ENCODE measurements around the gene ABTB2. TPM values are rescaled to one million over a fixed set of nuclear protein-coding genes. Genes with fewer than 3 reads are reported as not detected.

The ABTB2 gene
- total and polyA plus RNA-seq, 10 of the 15 experiments (the other 5 are each of a cell fraction or from before 2014, with no cell fraction given): 0.13 to 2.1 (median 0.72) TPM

- no peaks in the 10 kb centered on the region for H3K9me3 ChIP-seq (replicated peaks; ENCODE audit: control insufficient read depth, insufficient read depth, low read length)
- ATAC-seq: no peak
- RAD21 ChIA-PET (ENCODE audit: unreplicated experiment): interaction anchor here (1.3 kb wide), 1 partner anchor 41 kb away, joined by 3 read pairs; no protein-coding TSS in a partner anchor
- H3K4me2 ChIP-seq (ENCODE audit: control insufficient read depth, insufficient read depth): no peak overlapping the region
- H3K79me2 ChIP-seq (ENCODE audit: control insufficient read depth, insufficient read depth, low read length): no peaks in the 10 kb centered on the region; the same call in 1 of the 2 replicates
- DNase-seq (ENCODE audit: low read depth, low spot score): no peak
- H3K4me1 ChIP-seq (ENCODE audit: control insufficient read depth, insufficient read depth, low read length): peaks cover 15% of the 10 kb centered on the region; the same call in 1 of the 2 replicates
- FAIRE-seq: no peak
- no peak overlapping the region for H3K4me3 ChIP-seq
- no TSS peak for BruUV-seq (replicated peaks)
- TF ChIP-seq NR2F1 (conservative IDR thresholded peaks at IDR 0.05): no peak
- no peak for TF ChIP-seq ASH2L (IDR thresholded peaks at IDR 0.05; ENCODE audit: borderline replicate concordance, low read depth)
- TF ChIP-seq BCL11A (IDR thresholded peaks at IDR 0.05; ENCODE audit: low read depth, low read length): no peak
- TF ChIP-seq KAT2A (conservative IDR thresholded peaks at IDR 0.05; ENCODE audit: control insufficient read depth, low read depth, low read length): no peak
- TF ChIP-seq CBX5 (IDR thresholded peaks at IDR 0.05; ENCODE audit: low read depth): no peak
- no peak for TF ChIP-seq MTA2 (IDR thresholded peaks at IDR 0.05; ENCODE audit: low read depth)
- no peak for TF ChIP-seq RELB (IDR thresholded peaks at IDR 0.05; ENCODE audit: low read depth)
- TF ChIP-seq ZNF24 (IDR thresholded peaks at IDR 0.05): no peak
- TF ChIP-seq IKZF1 (conservative IDR thresholded peaks at IDR 0.05): no peak
- TF ChIP-seq SMC3 (IDR thresholded peaks at IDR 0.05; ENCODE audit: borderline replicate concordance, low read length): no peak
- TF ChIP-seq SMARCA5 (IDR thresholded peaks at IDR 0.05): no peak
- no peaks in the 10 kb centered on the region for H3K27me3 ChIP-seq (replicated peaks in 1 of 2; ENCODE audit: control insufficient read depth in 2 of 2, insufficient read depth in 2 of 2, low read length in 1 of 2)
- H3K27ac ChIP-seq (ENCODE audit: control insufficient read depth, insufficient read depth): no peak overlapping the region
- no peak overlapping the region for H2AFZ ChIP-seq (ENCODE audit: control insufficient read depth, low read depth, low read length)
- H3K36me3 ChIP-seq (ENCODE audit: control insufficient read depth in 2 of 2, insufficient read depth in 2 of 2, low read length in 1 of 2): no peaks in the 10 kb centered on the region
- CTCF ChIA-PET: interaction anchor here (0.6 to 1.1 kb wide), 2 partner anchors 47 to 136 kb away, joined by 3 read pairs; no protein-coding TSS in a partner anchor
- H4K20me1 ChIP-seq (ENCODE audit: control insufficient read depth, insufficient read depth): no peaks in the 10 kb centered on the region
- in situ Hi-C loops (cut with MboI): no loop called here
- intact Hi-C loops (cut with micrococcal nuclease; ENCODE audit: unreplicated experiment): no loop called here
- no peak overlapping the region for H3K9ac ChIP-seq (ENCODE audit: control insufficient read depth, insufficient read depth, low read length)
- 87% methylated on average over 6 of the region's 6 CpGs for WGBS (ENCODE audit: insufficient coverage, insufficient replicate concordance, low lambda C conversion rate, missing lambda C conversion rate)
- POLR2A ChIA-PET: no interaction called here
- SMC1A ChIA-PET (ENCODE audit: uncharacterized antibody, unreplicated experiment): no interaction called here
These were observed 47.8 kb downstream of the ABTB2 start for GRCh38 chr11:34309965-34310364.
